ENCODE results near the gene UBE2M. TPM values are rescaled to one million over a fixed set of nuclear protein-coding genes. Genes with fewer than 3 reads are reported as not detected.

The UBE2M gene
- total RNA-seq, 1 donor from 2014 or later = 53.8 TPM

DNA sequence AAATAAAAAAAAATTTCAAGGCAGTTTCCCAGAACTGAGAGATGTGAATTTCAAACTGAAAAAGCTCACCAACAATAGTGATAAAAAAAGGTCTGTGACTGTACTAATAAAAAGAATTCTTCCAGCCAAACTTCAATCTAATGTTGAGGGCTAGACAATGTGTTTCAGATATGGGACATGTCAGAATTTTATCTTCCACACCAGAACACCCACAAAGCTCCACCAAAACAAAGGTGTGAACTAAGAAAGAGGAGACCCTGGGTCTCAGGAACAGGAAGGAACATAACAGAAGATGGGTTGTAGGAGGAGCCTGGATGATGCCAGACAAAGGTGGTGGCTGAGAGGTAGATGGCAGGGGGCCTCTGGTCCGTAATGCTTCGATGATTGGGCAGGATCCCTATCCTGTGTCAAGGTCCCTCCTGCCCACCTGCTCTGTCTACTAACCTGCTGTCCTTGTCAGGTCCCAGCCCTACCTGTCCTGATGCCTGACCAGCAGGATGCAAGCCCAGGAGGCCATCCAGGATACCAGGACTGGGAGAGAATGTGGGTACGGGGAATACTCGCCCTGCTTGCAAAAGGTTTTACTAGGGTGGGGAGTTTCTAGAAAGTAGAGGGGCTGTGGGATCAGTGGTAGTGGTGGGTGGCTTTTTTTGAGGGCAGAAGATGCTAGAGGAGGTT lies 10.2 kb upstream of the UBE2M start:
- TF ChIP-seq, protein P1, sequence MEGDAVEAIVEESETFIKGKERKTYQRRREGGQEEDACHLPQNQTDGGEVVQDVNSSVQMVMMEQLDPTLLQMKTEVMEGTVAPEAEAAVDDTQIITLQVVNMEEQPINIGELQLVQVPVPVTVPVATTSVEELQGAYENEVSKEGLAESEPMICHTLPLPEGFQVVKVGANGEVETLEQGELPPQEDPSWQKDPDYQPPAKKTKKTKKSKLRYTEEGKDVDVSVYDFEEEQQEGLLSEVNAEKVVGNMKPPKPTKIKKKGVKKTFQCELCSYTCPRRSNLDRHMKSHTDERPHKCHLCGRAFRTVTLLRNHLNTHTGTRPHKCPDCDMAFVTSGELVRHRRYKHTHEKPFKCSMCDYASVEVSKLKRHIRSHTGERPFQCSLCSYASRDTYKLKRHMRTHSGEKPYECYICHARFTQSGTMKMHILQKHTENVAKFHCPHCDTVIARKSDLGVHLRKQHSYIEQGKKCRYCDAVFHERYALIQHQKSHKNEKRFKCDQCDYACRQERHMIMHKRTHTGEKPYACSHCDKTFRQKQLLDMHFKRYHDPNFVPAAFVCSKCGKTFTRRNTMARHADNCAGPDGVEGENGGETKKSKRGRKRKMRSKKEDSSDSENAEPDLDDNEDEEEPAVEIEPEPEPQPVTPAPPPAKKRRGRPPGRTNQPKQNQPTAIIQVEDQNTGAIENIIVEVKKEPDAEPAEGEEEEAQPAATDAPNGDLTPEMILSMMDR (IDR thresholded peaks at IDR 0.05) = no peak
- Histone ChIP-seq H3K9me3 (no peaks in the 10 kb centered on the region), H3K36me3 (peaks cover 23% of the 10 kb centered on the region), H3K27ac (no peak overlapping the region), H3K4me3 (no peak overlapping the region), H3K27me3 (no peaks in the 10 kb centered on the region), H3K4me1 (peaks cover 11% of the 10 kb centered on the region)
- ATAC-seq (no peak), DNase-seq (peak; percentile 37)
- intact Hi-C loops (cut with DNase I) = no loop called here

DNA sequence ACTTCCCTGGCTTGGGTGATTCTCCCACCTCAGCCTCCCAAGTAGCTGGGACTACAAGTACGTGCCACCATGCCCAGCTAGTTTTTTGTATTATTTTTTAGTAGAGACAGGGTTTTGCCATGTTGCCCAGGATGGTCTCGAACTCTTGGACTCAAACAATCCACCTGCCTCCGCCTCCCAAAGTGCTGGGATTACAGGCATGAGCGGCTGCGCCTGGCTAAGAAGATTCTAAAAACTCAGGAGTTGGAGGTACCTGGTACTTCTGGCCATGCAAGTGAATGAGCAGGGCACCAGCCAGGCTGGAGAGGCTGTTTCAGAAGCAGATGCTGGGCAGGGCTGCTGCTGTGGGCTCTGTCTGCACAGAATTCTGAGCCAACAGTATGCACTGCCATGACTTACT lies 8.6 kb upstream of the UBE2M start:
- no peaks in the 10 kb centered on the region for H3K9me3 ChIP-seq
- peak; percentile 44 for DNase-seq
- peaks cover 23% of the 10 kb centered on the region for H3K36me3 ChIP-seq
- no peak for ATAC-seq
- no peak overlapping the region for H3K4me3 ChIP-seq
- H3K27ac ChIP-seq = no peak overlapping the region
- intact Hi-C loops (cut with DNase I) = no loop called here
- H3K27me3 ChIP-seq = no peaks in the 10 kb centered on the region
- TF ChIP-seq, protein P1 (IDR thresholded peaks at IDR 0.05) = no peak
- peaks cover 18% of the 10 kb centered on the region for H3K4me1 ChIP-seq

DNA sequence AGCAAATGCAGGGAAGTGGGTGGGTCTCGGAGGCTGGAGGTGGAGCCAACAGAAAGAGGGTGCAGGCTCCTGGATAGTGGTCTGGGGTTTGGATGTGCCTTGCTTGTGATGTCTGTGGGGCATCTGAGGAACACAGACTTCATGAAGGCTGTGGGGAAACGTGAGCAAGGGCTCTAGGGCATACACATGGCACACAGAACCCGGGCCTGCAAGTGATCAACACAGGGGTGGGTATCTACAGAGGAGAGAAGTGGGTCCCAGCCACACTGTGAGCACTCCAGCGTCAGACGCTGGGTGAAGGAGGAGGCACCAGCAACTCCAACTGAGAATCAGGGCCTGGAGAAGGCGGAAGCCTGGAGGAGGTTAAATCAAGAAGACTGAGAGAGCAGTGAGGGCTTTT lies 5.4 kb upstream of the UBE2M start:
- Histone ChIP-seq H3K27ac (no peak overlapping the region), H3K4me1 (peaks cover 27% of the 10 kb centered on the region), H3K9me3 (no peaks in the 10 kb centered on the region), H3K36me3 (peaks cover 10% of the 10 kb centered on the region), H3K4me3 (no peak overlapping the region), H3K27me3 (no peaks in the 10 kb centered on the region)
- TF ChIP-seq, protein P1 (IDR thresholded peaks at IDR 0.05) = no peak
- intact Hi-C loops (cut with DNase I) = no loop called here
- DNase-seq (peak; percentile 44), ATAC-seq (no peak)

DNA sequence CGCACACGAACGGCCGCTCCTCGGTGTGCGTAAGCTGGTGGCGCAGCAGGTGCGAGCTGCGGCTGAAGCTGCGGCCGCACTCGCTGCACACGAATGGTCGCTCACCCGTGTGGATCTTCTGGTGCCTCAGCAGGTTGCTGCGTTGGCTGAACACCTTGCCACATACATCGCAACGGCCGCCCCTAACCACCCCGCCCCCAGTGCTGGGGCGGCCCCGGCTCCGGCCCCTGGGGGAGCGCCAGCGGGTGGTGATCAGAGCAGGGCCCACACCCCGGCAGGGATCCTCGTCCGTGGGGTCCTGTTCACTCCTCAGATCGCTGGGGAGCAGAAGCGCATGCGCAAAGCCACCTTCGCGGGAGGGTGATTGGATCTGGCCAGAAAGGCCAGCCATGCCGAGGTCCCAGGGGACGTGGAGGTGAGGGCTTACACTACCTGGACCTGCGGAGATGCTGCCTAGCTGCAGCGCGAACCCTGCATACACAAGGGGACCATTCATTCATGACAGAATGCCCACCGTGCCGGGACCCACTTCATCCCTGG lies 4.7 kb upstream of the UBE2M start:
- Histone ChIP-seq H3K4me1 (peaks cover 27% of the 10 kb centered on the region), H3K27me3 (no peaks in the 10 kb centered on the region), H3K27ac (no peak overlapping the region), H3K9me3 (no peaks in the 10 kb centered on the region), H3K4me3 (peak overlapping the region; percentile 39), H3K36me3 (peaks cover 10% of the 10 kb centered on the region)
- ATAC-seq (no peak), DNase-seq (peak; percentile 72)
- intact Hi-C loops (cut with DNase I) = no loop called here
- TF ChIP-seq, protein P1 (IDR thresholded peaks at IDR 0.05) = no peak

DNA sequence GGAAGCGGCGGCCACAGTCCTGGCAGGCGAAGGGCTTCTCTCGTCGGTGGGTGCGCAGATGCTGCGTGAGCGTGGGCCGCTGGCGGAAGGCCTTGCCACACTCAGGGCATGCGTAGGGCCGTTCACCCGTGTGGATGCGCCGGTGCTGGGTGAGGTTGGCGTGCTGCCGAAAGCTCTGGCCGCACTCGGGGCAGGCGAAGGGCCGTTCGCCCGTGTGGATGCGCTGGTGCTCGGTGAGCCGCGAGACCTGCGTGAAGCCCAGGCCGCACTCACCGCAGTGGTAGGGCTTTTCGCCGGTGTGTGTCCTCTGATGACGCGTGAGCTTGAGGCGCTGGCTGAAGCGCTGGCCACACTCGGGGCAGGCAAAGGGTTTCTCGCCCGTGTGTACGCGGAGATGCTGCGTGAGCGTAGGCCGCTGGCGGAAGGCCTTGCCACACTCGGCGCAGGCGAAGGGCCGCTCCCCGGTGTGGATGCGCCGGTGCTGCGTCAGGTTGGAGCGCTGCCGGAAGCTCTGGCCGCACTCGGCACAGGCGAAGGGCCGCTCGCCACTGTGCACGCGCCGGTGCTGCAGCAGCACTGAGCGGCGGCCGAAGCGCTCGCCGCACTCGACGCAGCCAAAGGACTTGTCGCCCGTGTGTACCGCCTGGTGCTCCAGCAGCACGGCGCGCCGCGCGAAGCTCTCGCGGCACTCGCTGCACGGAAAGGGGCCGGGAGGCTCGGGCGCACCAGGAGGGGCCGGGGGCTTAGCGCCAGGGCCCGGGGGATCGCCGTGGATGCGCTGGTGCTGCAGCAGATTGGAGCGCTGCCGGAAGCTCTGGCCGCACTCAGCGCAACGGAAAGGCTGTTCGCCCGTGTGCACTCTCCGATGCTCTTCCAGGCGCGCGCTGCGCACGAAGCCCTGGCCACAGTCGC lies 4.0 kb upstream of the UBE2M start:
- intact Hi-C loops (cut with DNase I) = no loop called here
- Histone ChIP-seq H3K9me3 (no peaks in the 10 kb centered on the region), H3K27me3 (no peaks in the 10 kb centered on the region), H3K36me3 (peaks cover 8% of the 10 kb centered on the region), H3K4me1 (peaks cover 27% of the 10 kb centered on the region), H3K27ac (peak overlapping the region; percentile 48), H3K4me3 (peak overlapping the region; percentile 39)
- ATAC-seq = peak; percentile 1
- TF ChIP-seq, protein P1 (IDR thresholded peaks at IDR 0.05) = no peak
- peak; percentile 78 for DNase-seq
